OCI-LY1 (cell line): Measurements from ENCODE around the gene MYMK.

Experiments used
- H2AFZ ChIP-seq: fragments of 200-600 bp; sonication (generic), shearing (Covaris generic); 2 replicates; pipeline ENCODE4 v1.6.0; 2014; ENCODE audit warnings: antibody characterized with exemption, mild to moderate bottlenecking, low read length
- H3F3A ChIP-seq: fragments of 200-600 bp; sonication (generic), shearing (Covaris generic); 2 replicates; pipeline ENCODE4 v1.6.0; 2014; ENCODE audit warnings: mild to moderate bottlenecking, antibody characterized with exemption, low read length, moderate library complexity; ENCODE audit not compliant: insufficient read depth
- H3K27ac ChIP-seq: fragments of 200-600 bp; sonication (generic); 2 replicates; pipeline ENCODE4 v1.5.1; 2014; ENCODE audit warnings: low read length, mixed run types, mild to moderate bottlenecking, low read depth; ENCODE audit not compliant: poor library complexity, severe bottlenecking
- H3K27me3 ChIP-seq: fragments of 200-600 bp; sonication (generic); 2 replicates; pipeline ENCODE4 v1.6.0; 2014; ENCODE audit warnings: antibody characterized with exemption, mild to moderate bottlenecking, low read length, moderate library complexity; ENCODE audit not compliant: insufficient read depth
- H3K36me3 ChIP-seq: fragments of 200-600 bp; sonication (generic); 2 replicates; pipeline ENCODE4 v1.6.1; 2014; ENCODE audit warnings: mild to moderate bottlenecking, antibody characterized with exemption, low read length, moderate library complexity, mixed read lengths; ENCODE audit not compliant: insufficient read depth
- H3K4me1 ChIP-seq: fragments of 200-600 bp; sonication (generic); 2 replicates; pipeline ENCODE4 v1.5.1; 2014; ENCODE audit warnings: mild to moderate bottlenecking, low read length, moderate library complexity; ENCODE audit not compliant: insufficient read depth, severe bottlenecking
- H3K4me2 ChIP-seq: fragments of 200-600 bp; sonication (generic), shearing (Covaris generic); 2 replicates; pipeline ENCODE4 v1.6.1; 2014; ENCODE audit warnings: low read length
- H3K4me3 ChIP-seq: fragments of 200-600 bp; sonication (generic); 2 replicates; pipeline ENCODE4 v1.5.1; 2014; ENCODE audit warnings: low read length, low read depth, mild to moderate bottlenecking, mixed read lengths; ENCODE audit not compliant: poor library complexity, severe bottlenecking
- H3K79me2 ChIP-seq: fragments of 200-600 bp; shearing (Covaris generic); 2 replicates; pipeline ENCODE4 v1.6.1; 2016; ENCODE audit warnings: mixed run types, low read length, mixed read lengths; ENCODE audit not compliant: insufficient read depth
- H3K9ac ChIP-seq: fragments of 200-600 bp; sonication (generic), shearing (Covaris generic); 2 replicates; pipeline ENCODE4 v1.6.1; 2014; ENCODE audit warnings: mild to moderate bottlenecking, low read length, mixed read lengths
- H3K9me2 ChIP-seq: fragments of 200-600 bp; sonication (generic), shearing (Covaris generic); 2 replicates; pipeline ENCODE4 v1.6.1; 2014; ENCODE audit warnings: low read depth, mild to moderate bottlenecking, low read length, mixed read lengths
- H3K9me3 ChIP-seq: fragments of 200-600 bp; shearing (Covaris generic); 2 replicates; pipeline ENCODE4 v1.6.1; 2014; ENCODE audit warnings: low read length, mixed read lengths
- H4K20me1 ChIP-seq: fragments of 200-600 bp; sonication (generic), shearing (Covaris generic); 2 replicates; pipeline ENCODE4 v1.6.0; 2016; ENCODE audit warnings: mild to moderate bottlenecking, low read length; ENCODE audit not compliant: insufficient read depth
- EZH2 ChIP-seq: fragments of 200-600 bp; sonication (generic), shearing (Covaris generic); IDR thresholded peaks from 2 replicates; pipeline ENCODE4 v1.8.0; 2017; ENCODE audit warnings: borderline replicate concordance, mixed run types, mild to moderate bottlenecking, antibody characterized with exemption, low read length, moderate library complexity, mixed read lengths
- TF ChIP-seq, protein P1 (sequence below): fragments of 200-600 bp; sonication (generic), shearing (Covaris generic); IDR thresholded peaks from 2 replicates; pipeline ENCODE4 v1.5.1; 2017; ENCODE audit warnings: mild to moderate bottlenecking, antibody characterized with exemption, low read length, moderate library complexity, mixed read lengths

Gene MYMK

DNA sequence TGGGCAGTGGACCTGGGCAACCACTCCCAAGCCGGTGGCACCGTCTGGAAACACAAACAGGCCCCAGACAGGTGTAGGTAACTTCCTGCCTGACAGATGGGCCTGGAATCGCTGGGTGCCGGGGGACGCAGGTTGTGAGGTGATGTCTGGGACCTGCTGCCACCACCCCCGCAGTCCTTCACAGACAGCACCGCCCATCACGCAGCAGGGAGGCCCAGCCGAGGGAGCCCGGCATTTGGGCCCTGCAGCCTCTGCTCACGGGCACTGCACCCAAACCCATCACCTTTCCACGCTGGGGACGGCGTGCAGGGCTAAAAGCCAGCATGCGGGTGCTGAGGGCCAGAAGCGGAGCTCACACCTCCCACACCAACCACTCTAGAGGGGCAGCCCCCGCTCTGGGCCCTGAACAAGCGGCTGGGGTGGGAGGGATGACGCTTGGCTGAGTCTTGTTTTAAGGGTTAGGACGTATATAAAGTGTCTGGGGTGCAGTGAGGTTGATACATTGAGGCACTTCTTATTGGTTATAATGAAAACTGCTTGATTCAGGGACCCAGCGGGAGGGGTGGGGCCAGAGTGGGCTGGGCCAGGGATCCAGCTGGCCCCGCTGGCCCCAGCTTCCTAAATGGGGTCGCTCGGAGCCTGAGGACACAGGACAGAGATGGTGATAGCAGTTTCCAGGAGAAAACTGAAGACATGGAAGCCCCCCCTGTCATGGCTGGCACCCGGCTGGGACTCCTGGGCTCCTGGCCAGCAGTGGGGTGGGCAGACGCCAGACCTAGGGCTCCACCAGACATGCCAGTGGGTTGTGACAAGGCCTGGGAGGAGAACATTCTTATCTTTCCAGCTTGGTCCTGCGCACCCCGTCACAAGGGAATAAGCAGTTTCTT, 11.3 kb downstream of the MYMK start:
- Histone ChIP-seq H3K4me2 (no peak overlapping the region), H3K9me2 (no peaks in the 10 kb centered on the region), H2AFZ (no peak overlapping the region), H3K4me3 (no peak overlapping the region), H3K27me3 (peaks cover 9% of the 10 kb centered on the region; the same call in 1 of the 2 replicates), H4K20me1 (no peaks in the 10 kb centered on the region), H3K36me3 (no peaks in the 10 kb centered on the region), H3K9me3 (no peaks in the 10 kb centered on the region), H3F3A (no peaks in the 10 kb centered on the region), H3K79me2 (no peaks in the 10 kb centered on the region), H3K9ac (no peak overlapping the region), H3K4me1 (no peaks in the 10 kb centered on the region), H3K27ac (no peak overlapping the region)
- TF ChIP-seq, protein P1, sequence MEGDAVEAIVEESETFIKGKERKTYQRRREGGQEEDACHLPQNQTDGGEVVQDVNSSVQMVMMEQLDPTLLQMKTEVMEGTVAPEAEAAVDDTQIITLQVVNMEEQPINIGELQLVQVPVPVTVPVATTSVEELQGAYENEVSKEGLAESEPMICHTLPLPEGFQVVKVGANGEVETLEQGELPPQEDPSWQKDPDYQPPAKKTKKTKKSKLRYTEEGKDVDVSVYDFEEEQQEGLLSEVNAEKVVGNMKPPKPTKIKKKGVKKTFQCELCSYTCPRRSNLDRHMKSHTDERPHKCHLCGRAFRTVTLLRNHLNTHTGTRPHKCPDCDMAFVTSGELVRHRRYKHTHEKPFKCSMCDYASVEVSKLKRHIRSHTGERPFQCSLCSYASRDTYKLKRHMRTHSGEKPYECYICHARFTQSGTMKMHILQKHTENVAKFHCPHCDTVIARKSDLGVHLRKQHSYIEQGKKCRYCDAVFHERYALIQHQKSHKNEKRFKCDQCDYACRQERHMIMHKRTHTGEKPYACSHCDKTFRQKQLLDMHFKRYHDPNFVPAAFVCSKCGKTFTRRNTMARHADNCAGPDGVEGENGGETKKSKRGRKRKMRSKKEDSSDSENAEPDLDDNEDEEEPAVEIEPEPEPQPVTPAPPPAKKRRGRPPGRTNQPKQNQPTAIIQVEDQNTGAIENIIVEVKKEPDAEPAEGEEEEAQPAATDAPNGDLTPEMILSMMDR, result no peak
- no peak for TF ChIP-seq EZH2

DNA sequence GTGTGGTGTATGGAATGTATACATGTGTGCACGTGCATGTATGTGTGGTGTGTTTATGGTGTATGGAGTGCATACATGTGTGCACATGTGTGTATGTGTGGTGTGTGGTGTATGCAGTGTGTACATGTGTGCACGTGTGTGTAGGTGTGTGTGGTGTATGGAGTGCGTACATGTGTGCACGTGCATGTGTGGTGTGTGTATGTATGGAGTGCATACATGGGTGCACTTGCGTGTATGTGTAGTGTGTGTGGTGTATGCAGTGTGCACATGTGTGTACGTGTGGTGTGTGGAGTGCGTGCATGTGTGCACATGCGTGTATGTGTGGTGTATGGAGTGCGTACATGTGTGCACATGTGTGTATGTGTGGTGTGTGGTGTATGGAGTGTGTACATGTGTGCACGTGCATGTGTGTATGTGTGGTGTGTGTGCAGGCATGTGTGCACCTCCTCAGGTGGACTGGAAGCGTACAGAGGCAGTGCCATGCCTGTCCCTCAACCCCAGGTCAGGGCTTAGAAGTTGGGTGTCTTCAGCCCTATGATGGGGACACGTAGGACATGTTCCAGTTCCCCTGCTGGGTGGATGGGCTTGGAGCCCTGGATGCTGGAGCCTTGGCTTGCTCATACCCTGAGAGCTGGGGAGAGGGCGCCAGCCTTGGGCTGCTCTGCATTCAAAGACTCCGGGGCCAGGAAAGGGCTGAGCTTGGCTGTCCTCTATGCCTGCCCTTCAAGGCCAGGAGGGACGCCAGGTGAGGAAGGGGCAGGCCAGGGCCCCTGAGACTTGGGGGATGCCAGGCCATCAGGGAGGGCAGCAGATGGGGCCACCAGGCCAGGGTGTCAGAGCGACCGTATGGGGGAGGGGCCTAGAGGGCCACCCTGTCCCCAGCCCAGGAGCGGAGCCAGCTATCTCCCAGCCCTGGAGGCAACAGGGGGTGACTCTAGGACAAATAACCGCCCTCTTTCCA, 12.2 kb downstream of the MYMK start:
- H3K4me2 ChIP-seq, result no peak overlapping the region
- TF ChIP-seq, protein P1, result no peak
- no peak for TF ChIP-seq EZH2
- no peak overlapping the region for H3K27ac ChIP-seq

DNA sequence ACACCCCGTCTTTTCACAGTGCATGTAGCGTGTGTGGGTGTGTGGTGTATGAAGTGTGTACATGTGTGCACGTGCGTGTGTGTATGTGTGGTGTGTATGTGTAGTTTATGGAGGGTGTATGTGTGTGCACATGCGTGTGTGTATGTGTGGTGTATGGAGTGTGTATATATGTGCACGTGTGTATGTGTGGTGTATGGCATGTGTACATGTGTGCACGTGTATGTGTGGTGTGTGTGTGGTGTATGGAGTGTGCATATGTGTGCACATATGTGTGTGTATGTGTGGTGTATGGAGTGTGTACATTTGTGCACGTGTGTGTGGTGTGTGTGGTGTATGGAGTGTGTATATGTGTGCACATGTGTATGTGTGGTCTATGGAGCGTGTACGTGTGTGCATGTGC, 13.2 kb downstream of the MYMK start:
- H3K4me1 ChIP-seq, result no peaks in the 10 kb centered on the region
- TF ChIP-seq EZH2, result no peak
- H2AFZ ChIP-seq, result no peak overlapping the region
- no peaks in the 10 kb centered on the region for H3K79me2 ChIP-seq
- no peak overlapping the region for H3K27ac ChIP-seq
- H3K4me2 ChIP-seq, result no peak overlapping the region
- no peaks in the 10 kb centered on the region for H3K36me3 ChIP-seq
- no peak overlapping the region for H3K4me3 ChIP-seq
- no peak overlapping the region for H3K9ac ChIP-seq
- no peaks in the 10 kb centered on the region for H3K9me2 ChIP-seq
- no peaks in the 10 kb centered on the region for H4K20me1 ChIP-seq
- H3F3A ChIP-seq, result no peaks in the 10 kb centered on the region
- no peaks in the 10 kb centered on the region for H3K9me3 ChIP-seq
- H3K27me3 ChIP-seq, result peaks cover 13% of the 10 kb centered on the region; the same call in 1 of the 2 replicates

More for the DNA sequence above, 12.2 kb downstream of the MYMK start:
- H2AFZ ChIP-seq, result no peak overlapping the region
- no peaks in the 10 kb centered on the region for H3K79me2 ChIP-seq
- no peak overlapping the region for H3K4me3 ChIP-seq
- peaks cover 12% of the 10 kb centered on the region; the same call in 1 of the 2 replicates for H3K27me3 ChIP-seq
- no peaks in the 10 kb centered on the region for H3K9me2 ChIP-seq
- no peaks in the 10 kb centered on the region for H3K36me3 ChIP-seq
- no peak overlapping the region for H3K9ac ChIP-seq
- H4K20me1 ChIP-seq, result no peaks in the 10 kb centered on the region
- no peaks in the 10 kb centered on the region for H3F3A ChIP-seq
- H3K4me1 ChIP-seq, result no peaks in the 10 kb centered on the region
- H3K9me3 ChIP-seq, result no peaks in the 10 kb centered on the region
